ENCODE results near the gene BMP8A. TPM values are rescaled to one million over a fixed set of nuclear protein-coding genes. Genes with fewer than 3 reads are reported as not detected.

BMP8A gene
- total RNA-seq, 1 experiment from 2014 or later = 0.11 TPM

- no peak for DNase-seq
- intact Hi-C loops (cut with micrococcal nuclease) = no loop called here
- Histone ChIP-seq H3F3A (ENCODE audit: low read length, unreplicated experiment) (no peaks in the 10 kb centered on the region), H3K9me3 (ENCODE audit: low read length) (no peaks in the 10 kb centered on the region), H2AFZ (ENCODE audit: low read length) (no peak overlapping the region), H3K4me3 (ENCODE audit: low read length) (no peak overlapping the region), H3K9me2 (replicated peaks; ENCODE audit: low read length) (no peaks in the 10 kb centered on the region), H3K79me2 (ENCODE audit: low read length) (no peaks in the 10 kb centered on the region; the same call in 1 of the 2 replicates), H3K27me3 (ENCODE audit: low read length) (no peaks in the 10 kb centered on the region), H3K27ac (ENCODE audit: low read length) (no peak overlapping the region), H3K4me1 (ENCODE audit: insufficient read depth, low read length) (no peaks in the 10 kb centered on the region), H4K20me1 (ENCODE audit: low read length) (peaks cover 13% of the 10 kb centered on the region; the same call in 1 of the 2 replicates), H3K4me2 (ENCODE audit: low read length) (no peak overlapping the region), H3K9ac (ENCODE audit: low read length) (no peak overlapping the region), H3K36me3 (ENCODE audit: low read depth, low read length) (peaks cover 76% of the 10 kb centered on the region)
- TF ChIP-seq EZH2phosphoT487 (IDR thresholded peaks at IDR 0.05; ENCODE audit: borderline replicate concordance, low read length) (no peak), EZH2 (IDR thresholded peaks at IDR 0.05; ENCODE audit: low read length, unreplicated experiment) (no peak)
- TF ChIP-seq, protein P1, sequence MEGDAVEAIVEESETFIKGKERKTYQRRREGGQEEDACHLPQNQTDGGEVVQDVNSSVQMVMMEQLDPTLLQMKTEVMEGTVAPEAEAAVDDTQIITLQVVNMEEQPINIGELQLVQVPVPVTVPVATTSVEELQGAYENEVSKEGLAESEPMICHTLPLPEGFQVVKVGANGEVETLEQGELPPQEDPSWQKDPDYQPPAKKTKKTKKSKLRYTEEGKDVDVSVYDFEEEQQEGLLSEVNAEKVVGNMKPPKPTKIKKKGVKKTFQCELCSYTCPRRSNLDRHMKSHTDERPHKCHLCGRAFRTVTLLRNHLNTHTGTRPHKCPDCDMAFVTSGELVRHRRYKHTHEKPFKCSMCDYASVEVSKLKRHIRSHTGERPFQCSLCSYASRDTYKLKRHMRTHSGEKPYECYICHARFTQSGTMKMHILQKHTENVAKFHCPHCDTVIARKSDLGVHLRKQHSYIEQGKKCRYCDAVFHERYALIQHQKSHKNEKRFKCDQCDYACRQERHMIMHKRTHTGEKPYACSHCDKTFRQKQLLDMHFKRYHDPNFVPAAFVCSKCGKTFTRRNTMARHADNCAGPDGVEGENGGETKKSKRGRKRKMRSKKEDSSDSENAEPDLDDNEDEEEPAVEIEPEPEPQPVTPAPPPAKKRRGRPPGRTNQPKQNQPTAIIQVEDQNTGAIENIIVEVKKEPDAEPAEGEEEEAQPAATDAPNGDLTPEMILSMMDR (conservative IDR thresholded peaks at IDR 0.05; ENCODE audit: low read depth, low read length) = no peak
- ChIA-PET CTCF (no interaction called here), POLR2A (ENCODE audit: unreplicated experiment) (no interaction called here)
- ATAC-seq = no peak
- no TSS peak for BruUV-seq (replicated peaks)
Measured at GRCh38 chr1:39562886-39563285, 71.5 kb downstream of the BMP8A start.

DNA sequence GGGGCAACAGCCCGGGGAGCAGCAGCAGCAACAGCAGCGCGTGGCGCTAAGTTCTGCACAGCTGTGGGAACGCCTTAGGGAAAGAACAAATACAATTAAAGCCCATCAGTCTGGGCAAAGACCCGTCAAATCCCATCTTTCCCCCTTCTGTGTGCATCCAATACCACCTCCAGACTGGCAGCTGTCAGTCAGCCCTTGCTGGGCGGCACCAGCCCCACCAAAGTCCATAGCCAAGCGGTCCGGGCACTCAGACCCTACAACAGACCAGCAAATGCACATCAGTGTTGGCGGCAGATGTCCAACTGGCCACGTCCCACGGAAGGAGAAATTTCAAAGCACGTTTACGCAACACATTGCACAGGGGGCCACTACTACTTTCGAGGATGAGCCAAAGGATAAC, 72.2 kb downstream of the BMP8A start:
- H3K9me2 ChIP-seq (replicated peaks; ENCODE audit: low read length) = no peaks in the 10 kb centered on the region
- intact Hi-C loops (cut with micrococcal nuclease) = no loop called here
- H3K79me2 ChIP-seq (ENCODE audit: low read length) = peaks cover 4% of the 10 kb centered on the region; the same call in 1 of the 2 replicates
- TF ChIP-seq EZH2 (IDR thresholded peaks at IDR 0.05; ENCODE audit: low read length, unreplicated experiment) = no peak
- TF ChIP-seq, protein P1 (conservative IDR thresholded peaks at IDR 0.05; ENCODE audit: low read depth, low read length) = no peak
- no peak for TF ChIP-seq EZH2phosphoT487 (IDR thresholded peaks at IDR 0.05; ENCODE audit: borderline replicate concordance, low read length)
- no peaks in the 10 kb centered on the region for H3F3A ChIP-seq (ENCODE audit: low read length, unreplicated experiment)
- H3K9me3 ChIP-seq (ENCODE audit: low read length) = no peaks in the 10 kb centered on the region
- H3K27ac ChIP-seq (ENCODE audit: low read length) = no peak overlapping the region
- H3K4me2 ChIP-seq (ENCODE audit: low read length) = no peak overlapping the region
- POLR2A ChIA-PET (ENCODE audit: unreplicated experiment) = no interaction called here
- no peaks in the 10 kb centered on the region for H3K27me3 ChIP-seq (ENCODE audit: low read length)
- no peak overlapping the region for H3K9ac ChIP-seq (ENCODE audit: low read length)
- no TSS peak for BruUV-seq (replicated peaks)
- no peak overlapping the region for H3K4me3 ChIP-seq (ENCODE audit: low read length)
- H3K4me1 ChIP-seq (ENCODE audit: insufficient read depth, low read length) = no peaks in the 10 kb centered on the region
- peaks cover 13% of the 10 kb centered on the region; the same call in 1 of the 2 replicates for H4K20me1 ChIP-seq (ENCODE audit: low read length)
- H2AFZ ChIP-seq (ENCODE audit: low read length) = no peak overlapping the region
- ATAC-seq (no peak), DNase-seq (no peak)
- CTCF ChIA-PET = no interaction called here
- H3K36me3 ChIP-seq (ENCODE audit: low read depth, low read length) = peaks cover 82% of the 10 kb centered on the region

GRCh38 chr1:39564340-39564739, 72.9 kb downstream of the BMP8A start:
- ATAC-seq (no peak), DNase-seq (no peak)
- Histone ChIP-seq H3K27me3 (ENCODE audit: low read length) (no peaks in the 10 kb centered on the region), H3K36me3 (ENCODE audit: low read depth, low read length) (peaks cover 86% of the 10 kb centered on the region), H3K27ac (ENCODE audit: low read length) (no peak overlapping the region), H3K9me3 (ENCODE audit: low read length) (no peaks in the 10 kb centered on the region), H3K9me2 (replicated peaks; ENCODE audit: low read length) (no peaks in the 10 kb centered on the region), H3F3A (ENCODE audit: low read length, unreplicated experiment) (no peaks in the 10 kb centered on the region), H3K9ac (ENCODE audit: low read length) (no peak overlapping the region), H3K4me1 (ENCODE audit: insufficient read depth, low read length) (no peaks in the 10 kb centered on the region), H3K4me3 (ENCODE audit: low read length) (no peak overlapping the region), H4K20me1 (ENCODE audit: low read length) (peaks cover 13% of the 10 kb centered on the region; the same call in 1 of the 2 replicates), H3K4me2 (ENCODE audit: low read length) (no peak overlapping the region), H2AFZ (ENCODE audit: low read length) (no peak overlapping the region), H3K79me2 (ENCODE audit: low read length) (peaks cover 4% of the 10 kb centered on the region; the same call in 1 of the 2 replicates)
- no TSS peak for BruUV-seq (replicated peaks)
- ChIA-PET CTCF (no interaction called here), POLR2A (ENCODE audit: unreplicated experiment) (no interaction called here)
- intact Hi-C loops (cut with micrococcal nuclease) = no loop called here
- TF ChIP-seq, protein P1 (conservative IDR thresholded peaks at IDR 0.05; ENCODE audit: low read depth, low read length) = no peak
- TF ChIP-seq EZH2phosphoT487 (IDR thresholded peaks at IDR 0.05; ENCODE audit: borderline replicate concordance, low read length) = no peak
- TF ChIP-seq EZH2 (IDR thresholded peaks at IDR 0.05; ENCODE audit: low read length, unreplicated experiment) = no peak

Data from PC-3 (cell line).